HG03457 (cell line): ENCODE measurements around the gene CCL28.

Experiments used
- ATAC-seq: cut with Tn5 transposase; IDR thresholded peaks from one replicate; pipeline ENCODE4 v1.9.1; 2021; ENCODE audit warnings: moderate number of reproducible peaks; ENCODE audit not compliant: unreplicated experiment

Gene CCL28

DNA sequence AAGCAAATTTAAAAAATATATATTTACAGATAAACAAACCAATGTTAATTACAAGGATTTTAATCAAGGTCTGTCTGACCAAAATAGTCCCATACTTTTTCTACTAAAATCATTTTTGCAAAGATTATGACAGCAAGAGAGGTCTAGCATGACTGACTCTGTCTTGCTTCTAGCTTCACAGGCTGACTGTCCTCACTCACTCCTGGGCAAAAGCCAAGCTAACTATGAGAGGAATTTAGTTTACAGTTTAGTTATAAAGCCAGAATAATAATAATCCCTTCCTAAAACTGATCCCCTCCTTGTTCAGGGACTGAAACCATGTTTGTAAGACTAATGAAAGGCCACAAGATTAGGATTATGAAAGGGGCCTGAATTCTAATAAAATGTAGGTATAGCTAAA lies 53.5 kb downstream of the CCL28 start:
- ATAC-seq, result no peak

GRCh38 chr5:43358301-43358700 lies 53.9 kb downstream of the CCL28 start:
- ATAC-seq, result no peak

DNA sequence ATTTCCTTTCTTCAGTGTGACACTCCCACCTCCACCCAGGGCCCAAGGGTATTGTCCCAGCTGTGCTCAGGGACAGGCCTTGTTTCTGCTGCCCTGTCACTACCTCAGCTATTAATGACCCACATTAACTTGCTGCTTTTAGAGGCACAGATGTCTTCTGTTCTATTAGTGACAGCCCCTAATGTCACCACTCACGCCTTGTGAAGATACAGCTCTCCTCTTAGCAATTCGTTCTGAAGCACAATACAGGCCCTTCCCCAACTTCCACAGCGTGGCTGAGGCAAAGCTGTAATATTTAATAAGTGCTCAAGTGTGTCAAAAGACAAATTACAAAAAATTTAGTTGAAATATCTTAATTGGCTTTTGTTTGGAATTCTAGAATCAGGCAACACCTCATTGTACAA lies 54.3 kb downstream of the CCL28 start:
- ATAC-seq, result no peak

DNA sequence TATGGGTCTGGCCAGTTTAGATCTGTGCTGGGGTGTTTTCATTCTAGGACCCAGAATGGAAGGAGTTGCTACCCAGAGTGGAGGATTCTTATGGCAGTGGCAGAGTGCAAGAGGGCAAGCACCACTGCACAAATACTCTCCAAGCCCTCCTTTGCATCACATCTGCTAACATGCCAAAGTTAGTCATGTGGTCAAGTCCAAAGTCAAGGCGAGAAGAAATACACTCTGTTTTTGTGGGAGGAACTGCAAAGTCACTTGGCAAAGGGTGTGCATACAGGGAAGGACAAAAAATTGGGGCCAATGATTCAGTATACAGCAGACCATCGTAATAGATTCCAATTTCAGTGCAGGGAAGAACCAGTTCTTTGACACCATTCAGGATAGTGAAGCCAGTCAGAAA lies 55.1 kb downstream of the CCL28 start:
- no peak for ATAC-seq

DNA sequence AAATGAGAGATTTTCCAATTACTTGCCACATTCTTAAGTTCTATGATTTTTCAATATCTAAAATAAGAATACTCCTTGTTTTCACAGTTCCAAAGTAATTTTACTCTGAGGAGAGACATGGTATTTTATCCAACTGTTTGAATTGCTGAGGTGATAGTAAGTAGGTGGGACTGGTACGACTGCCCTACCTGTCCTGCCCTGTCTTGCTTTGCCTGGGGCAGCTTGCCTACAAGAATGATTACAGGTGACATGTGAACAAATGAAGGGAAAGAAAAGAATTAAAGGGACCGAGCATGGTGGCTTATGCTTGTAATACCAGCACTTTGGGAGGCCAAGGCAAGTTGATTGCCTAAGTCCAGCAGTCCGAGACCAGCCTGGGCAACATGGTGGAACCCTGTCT lies 57.4 kb downstream of the CCL28 start:
- no peak for ATAC-seq

- no peak for ATAC-seq
Measured at GRCh38 chr5:43353668-43354067, 58.5 kb downstream of the CCL28 start.

DNA sequence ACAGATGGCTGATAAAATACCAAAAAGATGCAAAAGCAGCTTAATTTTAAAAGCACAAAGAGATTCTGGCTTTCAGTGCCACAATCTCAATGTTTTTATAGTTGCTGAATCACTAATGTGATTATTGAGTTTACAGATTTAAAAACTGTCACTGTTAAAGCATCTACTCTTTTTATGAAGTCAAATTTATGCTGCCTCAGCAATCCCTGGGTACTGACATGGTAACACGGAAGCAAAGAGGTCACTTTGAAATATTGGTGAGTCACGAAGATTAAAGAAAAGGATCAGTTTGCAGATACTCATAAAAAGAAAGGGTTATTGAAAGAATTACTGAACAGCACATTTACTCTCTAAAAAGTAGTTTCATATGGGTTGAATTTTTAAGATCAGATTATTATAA lies 59.3 kb downstream of the CCL28 start:
- ATAC-seq, result no peak

- no peak for ATAC-seq
Measured at GRCh38 chr5:43352131-43352530, 60.1 kb downstream of the CCL28 start.

DNA sequence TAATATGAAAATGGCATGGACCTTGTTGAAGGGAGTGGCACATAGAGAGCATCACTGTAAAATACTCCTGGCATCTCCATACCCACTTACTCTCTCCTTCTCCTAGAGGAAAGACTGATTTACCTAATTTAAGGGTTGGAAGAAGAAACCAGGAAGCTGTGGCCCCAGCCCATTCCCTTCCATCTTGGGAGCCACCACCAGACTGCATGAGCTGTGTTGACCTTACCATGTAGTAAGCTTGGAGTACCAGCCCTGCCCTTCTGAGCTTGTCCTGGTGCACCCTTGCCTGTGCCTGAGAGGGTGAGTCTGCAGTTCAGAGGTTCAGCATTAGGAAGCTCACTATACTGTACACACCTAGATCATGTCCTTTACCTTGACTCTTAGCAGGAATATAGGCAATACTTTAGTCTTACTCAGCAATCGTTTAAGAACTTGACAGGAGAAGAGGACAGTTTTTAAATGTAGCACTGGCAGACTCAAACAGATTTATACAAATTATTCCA lies 63.3 kb downstream of the CCL28 start:
- ATAC-seq, result no peak

GRCh38 chr5:43348207-43348606 lies 64.0 kb downstream of the CCL28 start:
- ATAC-seq, result no peak

GRCh38 chr5:43338862-43339261 lies 73.3 kb downstream of the CCL28 start:
- ATAC-seq, result no peak

DNA sequence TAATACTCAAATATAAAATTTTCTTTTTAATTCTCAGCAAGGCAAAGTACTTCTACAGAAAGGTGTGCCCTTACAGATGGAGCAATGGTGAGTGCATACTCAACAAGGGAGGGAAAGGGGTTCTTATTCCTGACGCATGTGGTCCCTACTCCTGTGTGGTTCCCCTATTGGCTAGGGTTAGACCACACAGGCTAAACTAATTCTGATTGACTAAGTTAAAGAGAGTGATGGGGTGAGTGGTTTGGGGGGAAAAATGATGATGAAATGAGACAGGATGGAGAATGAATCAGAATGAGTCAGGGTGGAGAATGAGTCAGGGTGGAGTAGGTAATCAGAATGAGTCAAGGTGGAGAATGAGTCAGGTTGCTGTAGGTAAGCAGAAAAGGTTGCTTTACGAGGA lies 76.0 kb downstream of the CCL28 start:
- ATAC-seq, result no peak

GRCh38 chr5:43335681-43336080 lies 76.5 kb downstream of the CCL28 start:
- no peak for ATAC-seq

GRCh38 chr5:43332401-43332800 lies 79.8 kb downstream of the CCL28 start:
- ATAC-seq, result no peak
